ENCODE data around the gene SETD1B.

DNA sequence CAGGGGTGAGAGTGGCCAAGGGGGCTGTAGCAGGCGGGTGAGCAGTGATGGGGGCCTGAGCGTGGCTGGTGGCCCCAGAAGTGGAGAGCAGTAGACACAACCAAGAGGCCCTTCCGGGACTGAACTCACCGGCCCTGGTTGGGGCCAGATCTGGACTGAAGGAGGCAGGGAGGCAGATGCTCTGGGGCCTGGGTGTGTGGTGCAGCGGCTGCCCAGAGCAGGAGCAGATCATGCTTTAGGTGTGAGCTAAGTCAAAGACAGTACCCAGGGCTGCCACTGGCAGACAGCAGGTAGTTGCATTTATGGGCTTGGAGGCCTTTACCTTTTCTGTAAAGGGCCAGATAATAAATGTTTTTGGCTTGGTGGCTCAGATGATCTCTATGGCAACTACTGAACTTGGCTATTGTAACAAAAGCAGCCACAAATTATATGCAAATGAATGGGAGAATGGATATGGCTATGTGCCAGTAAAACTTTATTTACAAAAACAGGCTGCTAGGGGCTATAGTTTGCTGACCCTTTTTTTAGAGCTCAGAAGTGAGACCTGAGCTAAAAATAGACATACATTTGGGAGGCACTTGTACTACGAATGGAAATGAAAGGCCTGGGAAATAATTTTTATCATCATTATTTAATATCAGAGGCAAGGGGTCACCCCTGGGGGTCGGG is 25.6 kb downstream of the SETD1B start:
- TF ChIP-seq, protein P1, sequence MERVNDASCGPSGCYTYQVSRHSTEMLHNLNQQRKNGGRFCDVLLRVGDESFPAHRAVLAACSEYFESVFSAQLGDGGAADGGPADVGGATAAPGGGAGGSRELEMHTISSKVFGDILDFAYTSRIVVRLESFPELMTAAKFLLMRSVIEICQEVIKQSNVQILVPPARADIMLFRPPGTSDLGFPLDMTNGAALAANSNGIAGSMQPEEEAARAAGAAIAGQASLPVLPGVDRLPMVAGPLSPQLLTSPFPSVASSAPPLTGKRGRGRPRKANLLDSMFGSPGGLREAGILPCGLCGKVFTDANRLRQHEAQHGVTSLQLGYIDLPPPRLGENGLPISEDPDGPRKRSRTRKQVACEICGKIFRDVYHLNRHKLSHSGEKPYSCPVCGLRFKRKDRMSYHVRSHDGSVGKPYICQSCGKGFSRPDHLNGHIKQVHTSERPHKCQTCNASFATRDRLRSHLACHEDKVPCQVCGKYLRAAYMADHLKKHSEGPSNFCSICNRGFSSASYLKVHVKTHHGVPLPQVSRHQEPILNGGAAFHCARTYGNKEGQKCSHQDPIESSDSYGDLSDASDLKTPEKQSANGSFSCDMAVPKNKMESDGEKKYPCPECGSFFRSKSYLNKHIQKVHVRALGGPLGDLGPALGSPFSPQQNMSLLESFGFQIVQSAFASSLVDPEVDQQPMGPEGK (CRISPR knock-in tag; IDR thresholded peaks at IDR 0.05; ENCODE audit: borderline replicate concordance), result no peak
- TF ChIP-seq, protein P2, sequence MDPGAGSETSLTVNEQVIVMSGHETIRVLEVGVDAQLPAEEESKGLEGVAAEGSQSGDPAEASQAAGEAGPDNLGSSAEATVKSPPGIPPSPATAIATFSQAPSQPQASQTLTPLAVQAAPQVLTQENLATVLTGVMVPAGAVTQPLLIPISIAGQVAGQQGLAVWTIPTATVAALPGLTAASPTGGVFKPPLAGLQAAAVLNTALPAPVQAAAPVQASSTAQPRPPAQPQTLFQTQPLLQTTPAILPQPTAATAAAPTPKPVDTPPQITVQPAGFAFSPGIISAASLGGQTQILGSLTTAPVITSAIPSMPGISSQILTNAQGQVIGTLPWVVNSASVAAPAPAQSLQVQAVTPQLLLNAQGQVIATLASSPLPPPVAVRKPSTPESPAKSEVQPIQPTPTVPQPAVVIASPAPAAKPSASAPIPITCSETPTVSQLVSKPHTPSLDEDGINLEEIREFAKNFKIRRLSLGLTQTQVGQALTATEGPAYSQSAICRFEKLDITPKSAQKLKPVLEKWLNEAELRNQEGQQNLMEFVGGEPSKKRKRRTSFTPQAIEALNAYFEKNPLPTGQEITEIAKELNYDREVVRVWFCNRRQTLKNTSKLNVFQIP (CRISPR knock-in tag; IDR thresholded peaks at IDR 0.05; ENCODE audit: borderline replicate concordance, low read depth), result no peak
- TF ChIP-seq, protein P3, sequence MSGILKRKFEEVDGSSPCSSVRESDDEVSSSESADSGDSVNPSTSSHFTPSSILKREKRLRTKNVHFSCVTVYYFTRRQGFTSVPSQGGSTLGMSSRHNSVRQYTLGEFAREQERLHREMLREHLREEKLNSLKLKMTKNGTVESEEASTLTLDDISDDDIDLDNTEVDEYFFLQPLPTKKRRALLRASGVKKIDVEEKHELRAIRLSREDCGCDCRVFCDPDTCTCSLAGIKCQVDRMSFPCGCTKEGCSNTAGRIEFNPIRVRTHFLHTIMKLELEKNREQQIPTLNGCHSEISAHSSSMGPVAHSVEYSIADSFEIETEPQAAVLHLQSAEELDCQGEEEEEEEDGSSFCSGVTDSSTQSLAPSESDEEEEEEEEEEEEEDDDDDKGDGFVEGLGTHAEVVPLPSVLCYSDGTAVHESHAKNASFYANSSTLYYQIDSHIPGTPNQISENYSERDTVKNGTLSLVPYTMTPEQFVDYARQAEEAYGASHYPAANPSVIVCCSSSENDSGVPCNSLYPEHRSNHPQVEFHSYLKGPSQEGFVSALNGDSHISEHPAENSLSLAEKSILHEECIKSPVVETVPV (CRISPR knock-in tag; IDR thresholded peaks at IDR 0.05), result no peak
- TF ChIP-seq CSDC2 (CRISPR knock-in tag; IDR thresholded peaks at IDR 0.05), result no peak
- TF ChIP-seq RARB (CRISPR knock-in tag; IDR thresholded peaks at IDR 0.05), result no peak
- no peak for TF ChIP-seq ZNF70 (CRISPR knock-in tag; IDR thresholded peaks at IDR 0.05)
- no peak for TF ChIP-seq ZFP3 (CRISPR knock-in tag; IDR thresholded peaks at IDR 0.05)
- no peak for TF ChIP-seq ARNTL (CRISPR knock-in tag; IDR thresholded peaks at IDR 0.05; ENCODE audit: borderline replicate concordance, low read depth)
- TF ChIP-seq TCF4 (CRISPR knock-in tag; IDR thresholded peaks at IDR 0.05; ENCODE audit: borderline replicate concordance), result no peak
- TF ChIP-seq ZFP30 (CRISPR knock-in tag; IDR thresholded peaks at IDR 0.05), result no peak
- no peak for TF ChIP-seq PPARA (CRISPR knock-in tag; IDR thresholded peaks at IDR 0.05; ENCODE audit: borderline replicate concordance)
- TF ChIP-seq, protein P4, sequence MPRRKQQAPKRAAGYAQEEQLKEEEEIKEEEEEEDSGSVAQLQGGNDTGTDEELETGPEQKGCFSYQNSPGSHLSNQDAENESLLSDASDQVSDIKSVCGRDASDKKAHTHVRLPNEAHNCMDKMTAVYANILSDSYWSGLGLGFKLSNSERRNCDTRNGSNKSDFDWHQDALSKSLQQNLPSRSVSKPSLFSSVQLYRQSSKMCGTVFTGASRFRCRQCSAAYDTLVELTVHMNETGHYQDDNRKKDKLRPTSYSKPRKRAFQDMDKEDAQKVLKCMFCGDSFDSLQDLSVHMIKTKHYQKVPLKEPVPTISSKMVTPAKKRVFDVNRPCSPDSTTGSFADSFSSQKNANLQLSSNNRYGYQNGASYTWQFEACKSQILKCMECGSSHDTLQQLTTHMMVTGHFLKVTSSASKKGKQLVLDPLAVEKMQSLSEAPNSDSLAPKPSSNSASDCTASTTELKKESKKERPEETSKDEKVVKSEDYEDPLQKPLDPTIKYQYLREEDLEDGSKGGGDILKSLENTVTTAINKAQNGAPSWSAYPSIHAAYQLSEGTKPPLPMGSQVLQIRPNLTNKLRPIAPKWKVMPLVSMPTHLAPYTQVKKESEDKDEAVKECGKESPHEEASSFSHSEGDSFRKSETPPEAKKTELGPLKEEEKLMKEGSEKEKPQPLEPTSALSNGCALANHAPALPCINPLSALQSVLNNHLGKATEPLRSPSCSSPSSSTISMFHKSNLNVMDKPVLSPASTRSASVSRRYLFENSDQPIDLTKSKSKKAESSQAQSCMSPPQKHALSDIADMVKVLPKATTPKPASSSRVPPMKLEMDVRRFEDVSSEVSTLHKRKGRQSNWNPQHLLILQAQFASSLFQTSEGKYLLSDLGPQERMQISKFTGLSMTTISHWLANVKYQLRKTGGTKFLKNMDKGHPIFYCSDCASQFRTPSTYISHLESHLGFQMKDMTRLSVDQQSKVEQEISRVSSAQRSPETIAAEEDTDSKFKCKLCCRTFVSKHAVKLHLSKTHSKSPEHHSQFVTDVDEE (CRISPR knock-in tag; IDR thresholded peaks at IDR 0.05), result no peak
